ENCODE data around the gene VPS51. TPM values are rescaled to one million over a fixed set of nuclear protein-coding genes. Genes with fewer than 3 reads are reported as not detected.

The VPS51 gene
- total and polyA plus RNA-seq, 9 of the 15 experiments (the other 6 are each of a cell fraction or from before 2014, with no cell fraction given) = 1.8 to 143 (median 46.8) TPM

- TF ChIP-seq, protein P1, sequence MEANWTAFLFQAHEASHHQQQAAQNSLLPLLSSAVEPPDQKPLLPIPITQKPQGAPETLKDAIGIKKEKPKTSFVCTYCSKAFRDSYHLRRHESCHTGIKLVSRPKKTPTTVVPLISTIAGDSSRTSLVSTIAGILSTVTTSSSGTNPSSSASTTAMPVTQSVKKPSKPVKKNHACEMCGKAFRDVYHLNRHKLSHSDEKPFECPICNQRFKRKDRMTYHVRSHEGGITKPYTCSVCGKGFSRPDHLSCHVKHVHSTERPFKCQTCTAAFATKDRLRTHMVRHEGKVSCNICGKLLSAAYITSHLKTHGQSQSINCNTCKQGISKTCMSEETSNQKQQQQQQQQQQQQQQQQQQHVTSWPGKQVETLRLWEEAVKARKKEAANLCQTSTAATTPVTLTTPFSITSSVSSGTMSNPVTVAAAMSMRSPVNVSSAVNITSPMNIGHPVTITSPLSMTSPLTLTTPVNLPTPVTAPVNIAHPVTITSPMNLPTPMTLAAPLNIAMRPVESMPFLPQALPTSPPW (CRISPR knock-in tag; IDR thresholded peaks at IDR 0.05) = peak; percentile 87
- TF ChIP-seq CHD1 (IDR thresholded peaks at IDR 0.05; ENCODE audit: low read length) = no peak
- peak; percentile 59 for TF ChIP-seq MAFK (IDR thresholded peaks at IDR 0.05; ENCODE audit: low read length)
- TF ChIP-seq MAFF (IDR thresholded peaks at IDR 0.05; ENCODE audit: low read length) = no peak
- TF ChIP-seq ZNF124 (CRISPR knock-in tag; IDR thresholded peaks at IDR 0.05) = no peak
- TF ChIP-seq ZNF696 (CRISPR knock-in tag; conservative IDR thresholded peaks at IDR 0.05) = no peak
- TF ChIP-seq HDAC6 (IDR thresholded peaks at IDR 0.05; ENCODE audit: low read depth, low read length) = no peak
- TF ChIP-seq, protein P2, sequence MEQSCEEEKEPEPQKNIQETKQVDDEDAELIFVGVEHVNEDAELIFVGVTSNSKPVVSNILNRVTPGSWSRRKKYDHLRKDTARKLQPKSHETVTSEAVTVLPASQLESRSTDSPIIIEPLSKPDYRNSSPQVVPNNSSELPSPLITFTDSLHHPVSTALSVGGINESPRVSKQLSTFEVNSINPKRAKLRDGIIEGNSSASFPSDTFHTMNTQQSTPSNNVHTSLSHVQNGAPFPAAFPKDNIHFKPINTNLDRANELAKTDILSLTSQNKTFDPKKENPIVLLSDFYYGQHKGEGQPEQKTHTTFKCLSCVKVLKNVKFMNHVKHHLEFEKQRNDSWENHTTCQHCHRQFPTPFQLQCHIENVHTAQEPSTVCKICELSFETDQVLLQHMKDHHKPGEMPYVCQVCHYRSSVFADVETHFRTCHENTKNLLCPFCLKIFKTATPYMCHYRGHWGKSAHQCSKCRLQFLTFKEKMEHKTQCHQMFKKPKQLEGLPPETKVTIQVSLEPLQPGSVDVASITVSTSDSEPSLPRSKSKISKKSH (CRISPR knock-in tag; IDR thresholded peaks at IDR 0.05) = no peak
- TF ChIP-seq POLR3A (IDR thresholded peaks at IDR 0.05; ENCODE audit: borderline replicate concordance, extremely low read depth, insufficient read depth, insufficient read length) = no peak
- TF ChIP-seq ZNF398 (CRISPR knock-in tag; IDR thresholded peaks at IDR 0.05) = no peak
- TF ChIP-seq, protein P3, sequence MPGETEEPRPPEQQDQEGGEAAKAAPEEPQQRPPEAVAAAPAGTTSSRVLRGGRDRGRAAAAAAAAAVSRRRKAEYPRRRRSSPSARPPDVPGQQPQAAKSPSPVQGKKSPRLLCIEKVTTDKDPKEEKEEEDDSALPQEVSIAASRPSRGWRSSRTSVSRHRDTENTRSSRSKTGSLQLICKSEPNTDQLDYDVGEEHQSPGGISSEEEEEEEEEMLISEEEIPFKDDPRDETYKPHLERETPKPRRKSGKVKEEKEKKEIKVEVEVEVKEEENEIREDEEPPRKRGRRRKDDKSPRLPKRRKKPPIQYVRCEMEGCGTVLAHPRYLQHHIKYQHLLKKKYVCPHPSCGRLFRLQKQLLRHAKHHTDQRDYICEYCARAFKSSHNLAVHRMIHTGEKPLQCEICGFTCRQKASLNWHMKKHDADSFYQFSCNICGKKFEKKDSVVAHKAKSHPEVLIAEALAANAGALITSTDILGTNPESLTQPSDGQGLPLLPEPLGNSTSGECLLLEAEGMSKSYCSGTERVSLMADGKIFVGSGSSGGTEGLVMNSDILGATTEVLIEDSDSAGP (CRISPR knock-in tag; IDR thresholded peaks at IDR 0.05) = peak; percentile 78; the same call in 1 of the 2 replicates
- no peak; the same call in 1 of the 2 replicates for TF ChIP-seq ZHX1 (conservative IDR thresholded peaks at IDR 0.05; ENCODE audit: low read length)
- no peak for TF ChIP-seq DDX20 (tag; IDR thresholded peaks at IDR 0.05; ENCODE audit: low read depth)
- no peak for TF ChIP-seq FOXA1 (IDR thresholded peaks at IDR 0.05; ENCODE audit: borderline replicate concordance)
- TF ChIP-seq CREB3 (tag; conservative IDR thresholded peaks at IDR 0.05; ENCODE audit: low read depth) = no peak
These were observed at the start of gene VPS51 (continued) for GRCh38 chr11:65095974-65096806.

Measured in K562 (cell line).